HG03342 (cell line): ENCODE results near the gene SNHG17.
"Not testable (repeated sequence)": the region's sequence is repeated elsewhere in the genome, so short reads cannot be mapped to it uniquely, and the experiment has no call there.

ENCODE experiments used
- ATAC-seq: cut with Tn5 transposase; IDR thresholded peaks from one replicate; pipeline ENCODE4 v1.9.1; 2021; ENCODE audit warnings: mild to moderate bottlenecking, moderate library complexity; ENCODE audit not compliant: unreplicated experiment

The SNHG17 gene

DNA sequence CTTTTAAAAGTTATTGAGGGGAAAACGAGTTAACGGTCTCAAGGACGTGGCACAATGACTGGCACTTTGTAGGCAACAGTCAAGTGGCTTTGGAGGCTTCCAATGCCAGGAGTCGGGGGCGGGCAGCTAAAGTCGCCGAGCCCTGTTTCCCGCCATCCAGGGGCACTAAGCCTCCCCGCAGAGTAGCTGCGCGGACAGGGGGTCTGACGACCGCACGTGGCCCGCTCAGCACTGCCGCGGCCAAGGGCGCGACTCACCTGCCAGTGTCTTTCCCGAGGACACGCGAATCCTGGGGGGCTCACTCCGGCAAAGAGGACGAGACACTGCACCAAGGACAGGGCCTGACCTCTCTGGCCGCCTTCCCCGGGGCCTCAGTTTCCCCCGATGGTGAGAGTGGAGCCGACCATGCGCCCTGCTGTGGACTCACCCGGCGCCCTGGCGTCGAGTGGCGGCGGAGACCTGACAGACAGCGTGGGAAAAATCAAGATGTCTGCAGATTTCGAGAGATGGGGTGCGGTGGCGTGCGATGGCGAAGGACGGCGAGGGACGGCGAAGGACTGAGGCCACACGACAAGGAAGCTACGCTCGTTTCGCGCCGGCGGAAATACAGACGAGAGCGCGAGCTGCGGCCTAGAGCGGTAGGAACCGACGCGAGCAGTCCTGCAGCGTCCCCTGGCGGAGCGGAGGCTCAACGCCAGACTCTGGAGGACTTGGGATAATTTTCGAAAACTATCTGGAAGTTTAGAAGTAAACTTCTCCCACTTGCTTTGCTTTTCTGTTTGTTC lies at the start of gene SNHG17:
Gene SNHG17, minus strand, starts transcription at position 559 of the 785 bp plus-strand sequence.
- ATAC-seq = no peak

- no peak for ATAC-seq
These were observed 44.5 kb upstream of the SNHG17 start for GRCh38 chr20:38479596-38479995.

DNA sequence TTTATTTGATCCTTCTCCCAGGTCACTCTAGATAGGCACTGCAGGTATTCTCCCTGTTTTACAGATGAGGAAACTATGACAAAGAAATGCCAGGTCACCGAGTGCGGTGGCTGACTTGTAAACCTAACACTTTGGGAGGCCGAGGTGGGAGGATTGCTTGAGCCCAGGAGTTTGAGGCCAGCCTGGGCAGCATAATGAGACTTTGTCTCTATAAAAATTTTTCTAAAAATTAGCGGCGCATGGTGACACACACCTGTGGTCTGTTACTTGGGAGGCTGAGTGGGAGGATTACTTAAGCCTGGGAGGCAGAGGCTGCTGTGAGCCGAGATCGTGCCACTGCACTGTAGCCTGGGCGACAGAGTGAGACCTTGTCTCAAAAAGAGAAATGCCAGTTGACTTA lies 42.6 kb upstream of the SNHG17 start:
- ATAC-seq = no peak

GRCh38 chr20:38473367-38473795 lies 38.3 kb upstream of the SNHG17 start:
- ATAC-seq = no peak

- peak; percentile 83 for ATAC-seq
These were observed 37.6 kb upstream of the SNHG17 start, which contains the start of gene RALGAPB for GRCh38 chr20:38472513-38473366. Gene RALGAPB, plus strand, starts transcription at chr20:38472843. Its CDS starts 15,590 bp downstream, at chr20:38488433.

GRCh38 chr20:38471987-38472512 lies 36.9 kb upstream of the SNHG17 start:
- no peak for ATAC-seq

GRCh38 chr20:38471245-38471644 lies 36.1 kb upstream of the SNHG17 start:
- no peak for ATAC-seq

GRCh38 chr20:38466983-38467382 lies 31.9 kb upstream of the SNHG17 start:
- ATAC-seq = no peak

DNA sequence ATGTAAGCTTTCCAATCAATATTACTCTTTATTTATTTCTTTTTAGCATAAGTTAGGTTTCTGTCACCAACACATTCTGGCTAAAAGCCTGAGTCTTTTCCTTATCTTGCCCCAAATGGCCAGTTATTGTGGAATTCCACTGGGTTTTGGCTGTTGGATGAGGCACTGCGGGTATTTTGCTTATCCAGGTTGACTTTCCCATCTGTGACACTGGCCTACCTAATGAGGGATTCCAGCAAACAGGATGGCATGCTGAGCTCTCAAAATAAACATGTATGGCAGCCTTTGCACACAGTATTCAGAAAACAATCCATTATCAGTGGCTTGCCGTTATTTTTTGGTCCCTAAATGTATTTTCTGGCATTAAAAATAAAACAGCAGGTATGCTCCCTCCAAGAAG lies 31.0 kb upstream of the SNHG17 start:
- no peak for ATAC-seq

GRCh38 chr20:38461569-38461968 lies 26.4 kb upstream of the SNHG17 start:
- ATAC-seq = not testable (repeated sequence)

GRCh38 chr20:38461167-38461566 lies 26.0 kb upstream of the SNHG17 start:
- not testable (repeated sequence) for ATAC-seq

DNA sequence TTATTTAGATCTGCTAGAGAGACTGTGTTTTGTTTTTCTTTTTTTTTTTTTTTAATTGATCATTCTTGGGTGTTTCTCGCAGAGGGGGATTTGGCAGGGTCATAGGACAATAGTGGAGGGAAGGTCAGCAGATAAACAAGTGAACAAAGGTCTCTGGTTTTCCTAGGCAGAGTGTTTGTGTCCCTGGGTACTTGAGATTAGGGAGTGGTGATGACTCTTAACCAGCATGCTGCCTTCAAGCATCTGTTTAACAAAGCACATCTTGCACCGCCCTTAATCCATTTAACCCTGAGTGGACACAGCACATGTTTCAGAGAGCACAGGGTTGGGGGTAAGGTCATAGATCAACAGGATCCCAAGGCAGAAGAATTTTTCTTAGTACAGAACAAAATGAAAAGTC lies 25.5 kb upstream of the SNHG17 start:
- ATAC-seq = not testable (repeated sequence)

- no peak for ATAC-seq
These were observed 25.0 kb upstream of the SNHG17 start for GRCh38 chr20:38460040-38460623.

GRCh38 chr20:38458314-38458713 lies 23.2 kb upstream of the SNHG17 start:
- no peak for ATAC-seq

DNA sequence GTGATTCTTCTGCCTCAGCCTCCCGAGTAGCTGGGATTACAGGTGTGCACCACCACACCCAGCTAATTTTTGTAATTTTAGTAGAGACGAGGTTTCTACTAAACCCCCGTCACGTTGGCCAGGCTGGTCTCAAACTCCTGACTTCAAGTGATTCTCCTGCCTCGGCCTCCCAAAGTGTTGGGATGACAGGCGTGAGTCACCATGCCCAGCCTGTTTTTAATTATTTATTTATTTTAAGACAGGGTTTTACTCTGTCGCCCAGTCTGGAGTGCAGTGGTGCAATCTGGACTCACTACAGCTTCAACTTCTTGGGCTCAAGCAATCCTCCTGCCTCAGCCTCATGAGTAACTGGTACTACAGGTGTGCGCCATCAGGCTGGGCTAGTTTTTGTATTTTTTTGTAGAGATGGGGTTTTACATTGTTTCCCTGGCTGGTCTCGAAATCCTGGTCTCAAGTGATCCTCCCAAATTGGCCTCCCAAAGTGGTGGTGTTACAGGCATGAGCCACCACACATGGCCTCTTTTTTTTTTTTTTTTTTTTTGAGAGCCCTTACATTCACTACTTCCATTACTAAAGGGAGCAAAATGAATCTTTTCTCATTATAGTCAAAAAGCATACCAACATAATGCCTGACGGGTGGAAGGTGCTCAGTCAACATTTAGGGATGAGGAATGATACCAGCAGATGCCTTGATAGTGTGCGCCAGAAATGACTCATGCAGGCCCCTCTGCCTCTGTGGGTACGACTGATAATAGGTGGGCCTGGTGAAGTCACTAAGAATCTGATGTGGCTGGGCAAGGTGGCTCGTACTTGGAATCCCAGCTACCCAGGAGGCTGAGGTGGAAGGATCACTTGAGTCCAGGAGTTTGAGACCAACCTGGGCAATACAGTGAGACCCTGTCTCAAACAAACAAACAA lies 19.7 kb upstream of the SNHG17 start:
- no peak for ATAC-seq

DNA sequence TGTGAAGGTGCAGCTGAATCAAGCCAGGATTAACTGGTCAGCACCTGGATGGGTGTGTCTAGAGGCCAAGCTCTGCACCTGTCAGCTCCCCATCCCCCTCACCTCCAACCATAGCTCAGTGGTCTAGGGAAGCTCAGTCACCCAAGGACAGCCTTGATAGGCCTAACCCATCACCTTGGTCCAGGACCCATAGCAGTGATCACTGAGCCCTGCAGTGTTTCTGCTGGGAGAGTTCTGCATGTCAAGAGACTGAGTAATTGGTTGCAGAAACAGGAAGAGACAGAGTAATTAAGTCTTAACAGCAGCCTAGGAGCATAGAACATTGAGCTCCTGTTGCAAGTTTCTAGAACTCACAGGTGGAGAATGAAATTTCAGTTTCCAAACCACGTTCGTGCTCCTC lies 18.8 kb upstream of the SNHG17 start:
- no peak for ATAC-seq

DNA sequence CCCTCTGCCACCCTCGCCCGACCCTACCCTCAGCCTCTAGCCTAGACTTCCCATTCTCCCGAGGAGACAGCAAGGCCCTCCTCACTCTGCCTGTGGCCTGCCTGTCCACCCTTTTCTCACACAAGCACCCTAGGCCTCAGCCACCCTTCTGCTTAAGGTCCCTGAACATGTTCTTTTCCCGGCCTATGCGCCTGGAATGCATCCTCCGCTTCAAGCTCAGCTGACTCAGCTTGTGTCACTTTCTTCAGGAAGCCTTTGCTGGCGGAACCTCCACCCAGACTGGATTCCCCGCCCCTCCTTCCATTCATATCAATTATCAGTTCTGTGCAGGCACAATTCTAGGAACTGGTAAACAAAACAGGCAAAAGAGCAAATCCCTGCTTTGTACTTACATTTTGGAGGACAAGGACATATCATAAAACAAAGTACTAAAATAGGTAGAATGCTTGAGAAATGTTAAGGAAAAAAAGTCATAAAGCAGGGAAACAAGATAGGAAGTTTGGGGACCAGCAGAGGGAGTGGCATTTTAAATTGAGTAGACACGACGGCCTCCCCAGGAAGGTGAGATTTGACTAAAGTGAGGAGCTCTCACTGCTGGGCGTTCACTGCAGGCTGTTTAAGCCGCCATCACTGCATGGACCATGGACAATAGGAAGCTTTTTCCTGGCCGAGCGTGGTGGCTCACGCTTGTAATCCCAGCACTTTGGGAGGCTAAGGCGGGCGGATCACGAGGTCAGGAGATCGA lies 17.9 kb upstream of the SNHG17 start:
- no peak for ATAC-seq

DNA sequence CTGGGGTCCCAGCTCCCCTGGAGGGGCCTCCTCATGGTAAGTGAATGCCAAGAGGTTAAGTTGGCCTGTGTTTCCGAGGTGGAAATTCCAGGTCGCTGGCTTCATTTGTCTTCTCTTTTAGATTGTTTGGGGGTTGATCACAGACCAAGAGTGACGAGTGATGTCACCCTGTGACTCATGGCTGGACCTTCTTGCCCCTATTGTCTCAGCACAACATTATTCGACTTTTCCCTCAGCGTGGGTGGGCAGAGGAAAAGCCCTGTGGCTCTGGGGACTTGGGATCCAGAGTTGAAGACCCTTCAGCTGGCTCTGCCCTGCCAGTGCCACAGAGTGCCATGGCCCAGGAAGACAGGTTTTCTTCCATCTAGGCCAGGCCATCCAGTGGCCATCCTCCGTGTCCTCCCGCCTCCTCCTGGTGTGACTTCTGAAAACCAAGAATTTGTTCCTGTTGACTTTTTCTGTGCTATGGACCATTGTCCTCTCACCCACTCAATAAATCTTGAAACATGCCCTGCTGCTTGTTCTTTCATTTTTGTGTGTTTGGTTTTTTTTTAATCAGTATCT lies 15.4 kb upstream of the SNHG17 start:
- no peak for ATAC-seq

DNA sequence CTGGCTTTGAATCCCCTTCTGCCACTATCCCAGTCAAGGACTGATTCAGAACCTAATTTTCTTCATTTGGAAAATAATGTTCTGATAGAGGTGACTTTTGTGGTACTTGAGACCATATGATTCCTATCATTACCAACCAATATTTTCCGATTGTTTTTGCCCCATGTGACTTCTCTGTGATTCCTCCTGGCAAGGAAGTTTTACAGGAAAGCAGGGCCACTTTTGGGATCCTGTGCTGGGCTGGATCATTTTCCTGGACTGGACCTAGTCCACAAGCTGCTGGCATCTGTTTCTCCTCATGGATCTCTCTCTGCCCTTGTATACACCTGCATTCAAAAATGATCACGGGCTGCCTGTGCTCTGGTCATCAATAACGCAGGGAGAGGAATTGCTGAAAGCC lies 13.9 kb upstream of the SNHG17 start:
- ATAC-seq = no peak
